Suprapubic skin (tissue), 4 donors: ENCODE measurements around the gene CHRNB4. TPM values are rescaled to one million over a fixed set of nuclear protein-coding genes. Genes with fewer than 3 reads are reported as not detected.

Experiments used
- DNase-seq, 2 donors: peaks; one replicate each; pipeline ENCODE4 v3.0.0-alpha.2; 2019; ENCODE audit warnings: low spot score in 2 of 2
- H3K27ac ChIP-seq: fragments of 200-600 bp; sonication (generic); one replicate; pipeline ENCODE4 v1.5.1; 2019
- H3K27me3 ChIP-seq: fragments of 200-600 bp; sonication (generic); one replicate; pipeline ENCODE4 v1.5.1; 2019
- H3K36me3 ChIP-seq: fragments of 200-600 bp; sonication (generic); one replicate; pipeline ENCODE4 v1.5.1; 2019
- H3K4me1 ChIP-seq: fragments of 200-600 bp; sonication (generic); one replicate; pipeline ENCODE4 v1.5.1; 2019
- H3K4me3 ChIP-seq: fragments of 200-600 bp; sonication (generic); one replicate; pipeline ENCODE4 v1.5.1; 2019; ENCODE audit warnings: mild to moderate bottlenecking
- H3K9me3 ChIP-seq: fragments of 200-600 bp; sonication (generic); one replicate; pipeline ENCODE4 v1.5.1; 2019
- EP300 ChIP-seq: sonication (generic); formaldehyde crosslinking; IDR thresholded peaks from one replicate; pipeline ENCODE4 v1.6.1; 2017; ENCODE audit warnings: antibody characterized with exemption
- POLR2A ChIP-seq, 2 donors: fragments of 450-650 bp; IDR thresholded peaks; one replicate each; pipeline ENCODE4 v1.6.1; 2017; ENCODE audit warnings: antibody characterized with exemption in 2 of 2, mild to moderate bottlenecking in 2 of 2, moderate library complexity in 2 of 2
- POLR2AphosphoS5 ChIP-seq, 3 donors: sonication (generic); formaldehyde crosslinking; IDR thresholded peaks; one replicate each; pipeline ENCODE4 v1.6.1; 2017; ENCODE audit warnings: antibody characterized with exemption in 3 of 3
- WGBS: methylation state at CpG from one replicate; pipeline ENCODE4 v1.1.5; 2018; 5-methylcytosine and 5-hydroxymethylcytosine counted together
- total RNA-seq, 4 donors: library from RNA; depleted of rRNA; stranded (reverse); fragments of >200 nt; gene quantifications; one replicate each; pipeline ENCODE4 v1.1.0, GENCODE V29; 2016
- TF ChIP-seq, protein P1 (sequence below), 2 donors: fragments of 200-600 bp in 1 of 2; fragments of 450-650 bp in 1 of 2; sonication (generic) in 1 of 2; IDR thresholded peaks; one replicate each; pipeline ENCODE4 v1.5.1; 2016 to 2019; ENCODE audit warnings: antibody characterized with exemption in 2 of 2, mild to moderate bottlenecking in 1 of 2, moderate library complexity in 1 of 2

The CHRNB4 gene
- total RNA-seq, 4 donors from 2014 or later, result 0.47 TPM; not detected in 3

DNA sequence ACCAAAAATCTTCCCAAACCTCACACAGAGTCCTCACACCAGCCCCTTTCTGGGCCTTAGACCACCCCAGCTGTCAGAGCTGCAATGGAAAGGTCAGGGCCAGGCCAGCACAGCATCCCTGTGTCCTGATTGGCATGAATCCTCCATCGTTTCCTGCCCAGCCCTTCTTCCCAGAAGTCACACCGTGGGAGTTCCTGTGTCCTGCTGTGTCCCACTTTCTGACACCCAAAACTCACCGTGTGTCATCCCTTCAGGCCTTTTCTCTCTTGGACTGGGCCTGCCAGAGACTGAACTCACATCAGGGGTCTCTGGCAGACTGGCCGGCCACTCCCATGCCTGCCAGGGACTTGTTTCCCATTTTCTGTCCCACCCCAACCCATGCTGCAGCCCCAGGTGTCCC is 32.5 kb upstream of the CHRNB4 start:
- Histone ChIP-seq H3K4me3 (no peak overlapping the region), H3K27me3 (no peaks in the 10 kb centered on the region), H3K27ac (no peak overlapping the region), H3K9me3 (no peaks in the 10 kb centered on the region), H3K4me1 (peaks cover 16% of the 10 kb centered on the region), H3K36me3 (no peaks in the 10 kb centered on the region)
- 59% methylated on average over 4 of the region's 4 CpGs for whole genome bisulfite sequencing
- DNase-seq, result no peak
- TF ChIP-seq POLR2A (IDR thresholded peaks at IDR 0.05) (no peak), POLR2AphosphoS5 (IDR thresholded peaks at IDR 0.05) (no peak), EP300 (no peak)
- TF ChIP-seq, protein P1, sequence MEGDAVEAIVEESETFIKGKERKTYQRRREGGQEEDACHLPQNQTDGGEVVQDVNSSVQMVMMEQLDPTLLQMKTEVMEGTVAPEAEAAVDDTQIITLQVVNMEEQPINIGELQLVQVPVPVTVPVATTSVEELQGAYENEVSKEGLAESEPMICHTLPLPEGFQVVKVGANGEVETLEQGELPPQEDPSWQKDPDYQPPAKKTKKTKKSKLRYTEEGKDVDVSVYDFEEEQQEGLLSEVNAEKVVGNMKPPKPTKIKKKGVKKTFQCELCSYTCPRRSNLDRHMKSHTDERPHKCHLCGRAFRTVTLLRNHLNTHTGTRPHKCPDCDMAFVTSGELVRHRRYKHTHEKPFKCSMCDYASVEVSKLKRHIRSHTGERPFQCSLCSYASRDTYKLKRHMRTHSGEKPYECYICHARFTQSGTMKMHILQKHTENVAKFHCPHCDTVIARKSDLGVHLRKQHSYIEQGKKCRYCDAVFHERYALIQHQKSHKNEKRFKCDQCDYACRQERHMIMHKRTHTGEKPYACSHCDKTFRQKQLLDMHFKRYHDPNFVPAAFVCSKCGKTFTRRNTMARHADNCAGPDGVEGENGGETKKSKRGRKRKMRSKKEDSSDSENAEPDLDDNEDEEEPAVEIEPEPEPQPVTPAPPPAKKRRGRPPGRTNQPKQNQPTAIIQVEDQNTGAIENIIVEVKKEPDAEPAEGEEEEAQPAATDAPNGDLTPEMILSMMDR (IDR thresholded peaks at IDR 0.05), result no peak

DNA sequence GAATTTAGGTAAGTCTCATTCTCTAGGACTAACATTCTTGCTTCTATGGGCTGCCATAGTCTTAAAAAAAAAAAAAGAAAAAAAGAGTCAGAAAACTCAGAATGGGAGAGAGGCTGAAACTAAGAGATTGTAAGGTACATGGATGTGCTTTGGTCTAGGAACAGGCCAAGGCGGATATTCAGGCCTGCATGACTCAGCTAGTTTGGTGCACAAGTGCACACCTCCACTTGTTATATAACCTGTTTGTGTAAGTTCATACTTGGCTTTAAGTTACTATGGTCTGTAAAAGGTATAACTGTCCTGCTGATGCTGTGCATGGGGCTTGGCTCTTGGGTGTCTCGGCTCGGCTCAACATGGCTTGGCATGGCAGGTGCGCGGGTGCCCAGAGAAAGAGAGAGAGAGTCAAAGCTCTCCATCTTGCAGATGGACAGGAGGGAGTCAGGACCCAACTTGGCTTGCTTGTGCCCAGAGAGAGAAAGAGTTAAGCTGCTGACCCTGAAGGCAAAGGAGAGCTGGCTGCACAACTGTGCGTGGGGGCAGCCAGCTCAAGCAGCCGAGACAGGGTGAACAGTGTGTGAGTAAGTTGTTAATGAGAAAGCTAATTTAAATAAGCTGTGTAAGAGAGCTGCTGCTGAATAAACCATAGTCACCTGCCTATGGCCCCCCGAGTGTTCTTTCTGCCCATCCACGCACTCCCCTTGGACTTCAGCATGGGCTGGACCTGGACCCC is 31.4 kb upstream of the CHRNB4 start:
- WGBS, result 70% methylated on average over 9 of the region's 9 CpGs
- TF ChIP-seq EP300, result no peak
- no peak for TF ChIP-seq POLR2AphosphoS5 (IDR thresholded peaks at IDR 0.05)
- no peak for TF ChIP-seq POLR2A (IDR thresholded peaks at IDR 0.05)
- TF ChIP-seq, protein P1 (IDR thresholded peaks at IDR 0.05), result no peak
- no peaks in the 10 kb centered on the region for H3K27me3 ChIP-seq
- no peaks in the 10 kb centered on the region for H3K9me3 ChIP-seq
- DNase-seq, result no peak
- no peak overlapping the region for H3K4me3 ChIP-seq
- no peak overlapping the region for H3K27ac ChIP-seq
- no peaks in the 10 kb centered on the region for H3K36me3 ChIP-seq
- peaks cover 16% of the 10 kb centered on the region for H3K4me1 ChIP-seq

DNA sequence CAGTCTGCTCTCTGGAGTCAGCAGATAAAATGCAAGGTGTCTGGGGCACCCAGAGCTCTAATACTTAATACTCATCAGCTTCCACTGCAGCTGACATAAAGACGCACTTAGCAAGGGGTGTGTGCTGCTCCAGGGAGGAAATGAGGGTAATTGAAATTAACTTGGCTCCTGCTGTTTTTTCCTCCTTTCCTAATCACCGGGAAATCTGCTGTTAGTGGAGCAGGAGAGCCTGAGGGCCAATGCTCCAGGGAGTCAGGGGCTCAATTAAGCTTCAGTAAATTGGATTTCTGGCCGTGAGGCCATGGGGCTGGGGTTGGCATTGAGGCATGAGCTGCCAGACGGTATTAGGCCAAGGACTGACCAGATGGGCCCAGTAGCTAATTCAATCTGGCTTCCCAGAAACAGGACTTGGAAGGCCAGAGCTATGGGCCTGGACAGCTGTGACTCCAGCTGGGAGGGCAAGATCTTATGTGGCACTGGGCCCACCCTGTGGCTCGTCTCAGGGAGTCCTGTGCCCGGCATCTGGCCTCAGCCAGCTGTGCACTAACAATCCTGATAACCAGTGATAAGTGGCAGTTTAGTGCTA is 30.7 kb upstream of the CHRNB4 start:
- H3K27ac ChIP-seq, result no peak overlapping the region
- no peaks in the 10 kb centered on the region for H3K27me3 ChIP-seq
- DNase-seq, result no peak
- no peaks in the 10 kb centered on the region for H3K36me3 ChIP-seq
- peaks cover 16% of the 10 kb centered on the region for H3K4me1 ChIP-seq
- no peak overlapping the region for H3K4me3 ChIP-seq
- H3K9me3 ChIP-seq, result no peaks in the 10 kb centered on the region
- TF ChIP-seq EP300 (no peak), POLR2AphosphoS5 (IDR thresholded peaks at IDR 0.05) (no peak), POLR2A (IDR thresholded peaks at IDR 0.05) (no peak)
- TF ChIP-seq, protein P1 (IDR thresholded peaks at IDR 0.05), result no peak
- 44% methylated on average over 6 of the region's 6 CpGs for WGBS

DNA sequence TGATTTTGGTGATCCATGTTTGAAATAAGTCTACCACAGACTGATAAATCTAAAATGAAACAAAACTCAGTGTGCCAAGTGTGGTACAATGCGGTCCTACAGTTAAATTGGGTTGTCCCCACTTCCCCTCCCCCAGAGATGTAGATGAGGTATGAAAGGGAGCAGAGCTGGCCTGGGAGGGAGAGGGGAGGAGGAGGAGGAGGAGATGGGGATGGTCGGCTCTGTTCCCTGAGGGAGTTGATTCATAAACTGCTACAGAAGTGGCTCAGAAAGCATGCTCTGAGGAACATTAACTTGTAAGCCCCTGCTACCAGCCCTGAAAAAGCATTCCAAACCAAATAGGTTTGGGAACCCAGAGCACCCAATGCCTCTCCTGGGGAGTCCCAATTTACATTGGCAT is 28.0 kb upstream of the CHRNB4 start:
- TF ChIP-seq EP300 (no peak), POLR2A (IDR thresholded peaks at IDR 0.05) (no peak), POLR2AphosphoS5 (IDR thresholded peaks at IDR 0.05) (no peak)
- TF ChIP-seq, protein P1 (IDR thresholded peaks at IDR 0.05), result no peak
- no peak for DNase-seq
- 56% methylated on average over 2 of the region's 2 CpGs for whole genome bisulfite sequencing
- Histone ChIP-seq H3K27me3 (no peaks in the 10 kb centered on the region), H3K9me3 (no peaks in the 10 kb centered on the region), H3K36me3 (no peaks in the 10 kb centered on the region), H3K4me1 (peaks cover 16% of the 10 kb centered on the region), H3K27ac (no peak overlapping the region), H3K4me3 (no peak overlapping the region)

DNA sequence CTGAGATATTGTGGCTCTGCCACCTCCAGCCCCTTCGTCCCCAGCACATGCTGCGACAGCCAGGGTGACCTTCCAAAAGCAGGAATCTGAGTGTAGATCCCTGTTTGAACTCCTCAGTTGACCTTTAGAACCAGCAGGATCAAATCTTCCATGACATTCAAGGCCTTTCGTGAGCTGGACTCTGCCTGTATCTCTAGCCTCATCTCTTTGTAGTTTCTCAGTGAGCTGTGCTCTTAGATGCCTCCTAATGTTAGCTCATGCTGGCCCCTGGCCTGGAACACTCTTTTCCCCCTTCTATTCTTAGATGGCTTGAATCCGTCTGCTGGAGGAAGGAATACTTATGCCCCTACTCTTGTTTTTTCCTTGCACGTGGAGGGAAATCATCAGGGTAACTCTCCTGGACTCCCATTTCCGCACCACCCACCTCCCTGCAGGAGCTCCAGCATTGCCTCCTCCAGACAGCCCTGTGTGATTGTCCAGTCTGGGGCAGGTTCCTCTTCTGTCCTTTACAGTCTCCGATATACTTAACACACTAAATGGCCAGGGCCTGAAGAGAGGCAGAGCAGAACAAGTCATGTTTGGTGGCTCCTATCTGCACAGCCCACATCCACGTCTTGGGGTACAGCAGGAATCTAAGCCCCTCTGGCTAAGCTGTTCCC is 26.7 kb upstream of the CHRNB4 start:
- H3K9me3 ChIP-seq, result no peaks in the 10 kb centered on the region
- no peaks in the 10 kb centered on the region for H3K36me3 ChIP-seq
- H3K27me3 ChIP-seq, result no peaks in the 10 kb centered on the region
- no peak overlapping the region for H3K4me3 ChIP-seq
- TF ChIP-seq EP300, result no peak
- TF ChIP-seq, protein P1 (IDR thresholded peaks at IDR 0.05), result no peak
- TF ChIP-seq POLR2AphosphoS5 (IDR thresholded peaks at IDR 0.05), result no peak
- no peak for TF ChIP-seq POLR2A (IDR thresholded peaks at IDR 0.05)
- no peak overlapping the region for H3K27ac ChIP-seq
- DNase-seq, result no peak
- WGBS, result 94% methylated on average over 8 of the region's 8 CpGs
- H3K4me1 ChIP-seq, result peaks cover 11% of the 10 kb centered on the region
